ENCODE data around the gene DEGS2.
"Not testable (repeated sequence)": the region's sequence is repeated elsewhere in the genome, so short reads cannot be mapped to it uniquely, and the experiment has no call there.

DNA sequence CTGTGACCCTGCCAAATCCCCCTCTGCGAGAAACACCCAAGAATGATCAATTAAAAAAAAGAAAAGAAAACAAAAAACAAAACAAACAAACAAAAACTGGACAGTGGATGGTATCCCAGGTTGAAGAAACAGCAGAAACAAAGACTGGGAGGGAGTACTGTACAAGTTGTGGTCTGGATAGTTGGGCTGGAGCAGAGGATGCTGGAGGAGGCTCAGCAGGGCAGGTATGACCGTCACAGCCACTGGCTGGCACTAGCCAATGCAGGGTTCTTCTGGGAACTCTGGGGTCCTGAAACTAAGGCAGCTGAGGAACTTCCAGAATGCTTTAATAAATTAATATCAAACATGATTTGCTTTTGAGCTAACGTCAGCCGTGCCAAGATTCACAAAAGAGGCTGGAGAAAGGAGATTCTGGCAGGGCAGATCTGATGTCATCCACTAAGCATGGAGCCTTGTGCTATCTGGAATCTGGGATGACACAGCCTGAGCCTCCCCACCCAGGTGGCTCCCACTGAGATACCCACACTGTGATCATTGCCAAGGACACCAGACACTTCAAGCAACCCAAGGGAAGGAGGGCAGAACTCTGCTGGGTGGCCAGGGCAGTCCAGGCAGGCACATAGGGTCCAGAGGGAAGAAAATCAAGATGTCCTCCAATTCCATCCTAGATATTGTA, 22.6 kb upstream of the DEGS2 start:
- TF ChIP-seq, protein P1, sequence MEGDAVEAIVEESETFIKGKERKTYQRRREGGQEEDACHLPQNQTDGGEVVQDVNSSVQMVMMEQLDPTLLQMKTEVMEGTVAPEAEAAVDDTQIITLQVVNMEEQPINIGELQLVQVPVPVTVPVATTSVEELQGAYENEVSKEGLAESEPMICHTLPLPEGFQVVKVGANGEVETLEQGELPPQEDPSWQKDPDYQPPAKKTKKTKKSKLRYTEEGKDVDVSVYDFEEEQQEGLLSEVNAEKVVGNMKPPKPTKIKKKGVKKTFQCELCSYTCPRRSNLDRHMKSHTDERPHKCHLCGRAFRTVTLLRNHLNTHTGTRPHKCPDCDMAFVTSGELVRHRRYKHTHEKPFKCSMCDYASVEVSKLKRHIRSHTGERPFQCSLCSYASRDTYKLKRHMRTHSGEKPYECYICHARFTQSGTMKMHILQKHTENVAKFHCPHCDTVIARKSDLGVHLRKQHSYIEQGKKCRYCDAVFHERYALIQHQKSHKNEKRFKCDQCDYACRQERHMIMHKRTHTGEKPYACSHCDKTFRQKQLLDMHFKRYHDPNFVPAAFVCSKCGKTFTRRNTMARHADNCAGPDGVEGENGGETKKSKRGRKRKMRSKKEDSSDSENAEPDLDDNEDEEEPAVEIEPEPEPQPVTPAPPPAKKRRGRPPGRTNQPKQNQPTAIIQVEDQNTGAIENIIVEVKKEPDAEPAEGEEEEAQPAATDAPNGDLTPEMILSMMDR (IDR thresholded peaks at IDR 0.05) = not testable (repeated sequence)
- TF ChIP-seq POLR2A (IDR thresholded peaks at IDR 0.05) = not testable (repeated sequence)
